Effector memory CD8-positive, alpha-beta T cell (primary cell): Measurements from ENCODE around the gene MBL2.

Experiments
- ATAC-seq: fragments of 150-1000 bp; cut with Tn5 transposase; replicated peaks from 2 replicates; pipeline ENCODE4 v1.10.0; 2021; ENCODE audit warnings: mild to moderate bottlenecking, moderate library complexity
- DNase-seq, 3 experiments: peaks; one replicate each; pipeline ENCODE4 v3.0.0; 2021
- H3K27ac Mint-ChIP-seq, 2 donors: one replicate each; pipeline ENCODE4 v1.8.0; 2022; ENCODE audit warnings: mild to moderate bottlenecking in 2 of 2, mixed read lengths in 2 of 2, moderate library complexity in 2 of 2
- H3K27me3 Mint-ChIP-seq, 2 donors: one replicate each; pipeline ENCODE4 v1.8.0; 2022; ENCODE audit warnings: mixed read lengths in 2 of 2
- H3K36me3 Mint-ChIP-seq: one replicate; pipeline ENCODE4 v1.8.0; 2022; ENCODE audit warnings: mild to moderate bottlenecking, moderate library complexity, mixed read lengths; ENCODE audit not compliant: insufficient read depth
- H3K4me1 Mint-ChIP-seq, 2 donors: one replicate each; pipeline ENCODE4 v1.8.0; 2022; ENCODE audit warnings: low read depth in 2 of 2, mixed read lengths in 2 of 2
- H3K4me3 Mint-ChIP-seq, 2 donors: one replicate each; pipeline ENCODE4 v1.8.0; 2022; ENCODE audit warnings: mild to moderate bottlenecking in 2 of 2, mixed read lengths in 2 of 2, moderate library complexity in 2 of 2
- H3K9me3 Mint-ChIP-seq, 2 donors: one replicate each; pipeline ENCODE4 v1.8.0; 2022; ENCODE audit warnings: mixed read lengths in 2 of 2

Gene MBL2

GRCh38 chr10:52759154-52759553 is 13.4 kb downstream of the MBL2 start:
- DNase-seq (no peak), ATAC-seq (no peak)
- no peaks in the 10 kb centered on the region for H3K36me3 Mint-ChIP-seq
- H3K4me3 Mint-ChIP-seq, result no peak overlapping the region
- no peaks in the 10 kb centered on the region for H3K27me3 Mint-ChIP-seq
- H3K9me3 Mint-ChIP-seq, result peaks cover 19 to 27% of the 10 kb centered on the region in 2 donors
- H3K27ac Mint-ChIP-seq, result no peak overlapping the region
- H3K4me1 Mint-ChIP-seq, result no peaks in the 10 kb centered on the region

- no peak overlapping the region for H3K27ac Mint-ChIP-seq
- no peak overlapping the region for H3K4me3 Mint-ChIP-seq
- ATAC-seq (no peak), DNase-seq (no peak)
- peaks cover 19 to 27% of the 10 kb centered on the region in 2 donors for H3K9me3 Mint-ChIP-seq
- no peaks in the 10 kb centered on the region for H3K36me3 Mint-ChIP-seq
- H3K4me1 Mint-ChIP-seq, result no peaks in the 10 kb centered on the region
- no peaks in the 10 kb centered on the region for H3K27me3 Mint-ChIP-seq
Measured at GRCh38 chr10:52758406-52758805, 14.2 kb downstream of the MBL2 start.

- Mint-ChIP-seq H3K4me3 (no peak overlapping the region), H3K9me3 (peaks cover 19 to 27% of the 10 kb centered on the region in 2 donors)
Measured at GRCh38 chr10:52757773-52758172, 14.8 kb downstream of the MBL2 start.

GRCh38 chr10:52756966-52757365 is 15.6 kb downstream of the MBL2 start:
- H3K36me3 Mint-ChIP-seq, result no peaks in the 10 kb centered on the region
- H3K4me3 Mint-ChIP-seq, result no peak overlapping the region
- H3K27me3 Mint-ChIP-seq, result no peaks in the 10 kb centered on the region
- H3K9me3 Mint-ChIP-seq, result peaks cover 17 to 27% of the 10 kb centered on the region in 2 donors
- ATAC-seq (no peak), DNase-seq (no peak)
- no peaks in the 10 kb centered on the region for H3K4me1 Mint-ChIP-seq
- H3K27ac Mint-ChIP-seq, result no peak overlapping the region

More at GRCh38 chr10:52757773-52758172, 14.8 kb downstream of the MBL2 start:
- no peaks in the 10 kb centered on the region for H3K36me3 Mint-ChIP-seq
- no peaks in the 10 kb centered on the region for H3K27me3 Mint-ChIP-seq
- no peak for DNase-seq
- H3K27ac Mint-ChIP-seq, result no peak overlapping the region
- no peak for ATAC-seq
- no peaks in the 10 kb centered on the region for H3K4me1 Mint-ChIP-seq

- DNase-seq (no peak), ATAC-seq (no peak)
- no peaks in the 10 kb centered on the region for H3K36me3 Mint-ChIP-seq
- H3K4me1 Mint-ChIP-seq, result no peaks in the 10 kb centered on the region
- H3K27me3 Mint-ChIP-seq, result no peaks in the 10 kb centered on the region
- H3K9me3 Mint-ChIP-seq, result peaks cover 15 to 20% of the 10 kb centered on the region in 2 donors
- H3K4me3 Mint-ChIP-seq, result no peak overlapping the region
- H3K27ac Mint-ChIP-seq, result no peak overlapping the region
Measured at GRCh38 chr10:52756295-52756694, 16.3 kb downstream of the MBL2 start.

GRCh38 chr10:52755297-52756062 is 17.1 kb downstream of the MBL2 start:
- ATAC-seq, result no peak
- no peak overlapping the region for H3K27ac Mint-ChIP-seq
- H3K4me3 Mint-ChIP-seq, result no peak overlapping the region
- peaks cover 12 to 16% of the 10 kb centered on the region in 2 donors for H3K9me3 Mint-ChIP-seq
- H3K4me1 Mint-ChIP-seq, result no peaks in the 10 kb centered on the region
- DNase-seq, result no peak
- no peaks in the 10 kb centered on the region for H3K36me3 Mint-ChIP-seq
- H3K27me3 Mint-ChIP-seq, result no peaks in the 10 kb centered on the region

GRCh38 chr10:52752801-52753445 is 19.7 kb downstream of the MBL2 start:
- DNase-seq, result no peak
- Mint-ChIP-seq H3K9me3 (peaks cover 16 to 20% of the 10 kb centered on the region in 2 donors), H3K36me3 (no peaks in the 10 kb centered on the region), H3K27me3 (no peaks in the 10 kb centered on the region), H3K27ac (no peak overlapping the region), H3K4me1 (no peaks in the 10 kb centered on the region), H3K4me3 (no peak overlapping the region)
- no peak for ATAC-seq

GRCh38 chr10:52752261-52752660 is 20.3 kb downstream of the MBL2 start:
- Mint-ChIP-seq H3K4me3 (no peak overlapping the region), H3K27me3 (no peaks in the 10 kb centered on the region), H3K36me3 (no peaks in the 10 kb centered on the region), H3K27ac (no peak overlapping the region), H3K9me3 (peaks cover 13 to 18% of the 10 kb centered on the region in 2 donors), H3K4me1 (no peaks in the 10 kb centered on the region)
- ATAC-seq, result no peak
- DNase-seq, result no peak

- H3K36me3 Mint-ChIP-seq, result no peaks in the 10 kb centered on the region
- H3K4me1 Mint-ChIP-seq, result no peaks in the 10 kb centered on the region
- no peak for DNase-seq
- no peak overlapping the region for H3K4me3 Mint-ChIP-seq
- peaks cover 7 to 11% of the 10 kb centered on the region in 2 donors for H3K9me3 Mint-ChIP-seq
- H3K27ac Mint-ChIP-seq, result no peak overlapping the region
- H3K27me3 Mint-ChIP-seq, result no peaks in the 10 kb centered on the region
- no peak for ATAC-seq
Measured at GRCh38 chr10:52751337-52751736, 21.2 kb downstream of the MBL2 start.

- peaks cover 11 to 13% of the 10 kb centered on the region in 2 donors for H3K9me3 Mint-ChIP-seq
- H3K27me3 Mint-ChIP-seq, result no peaks in the 10 kb centered on the region
- no peak overlapping the region for H3K27ac Mint-ChIP-seq
- H3K36me3 Mint-ChIP-seq, result no peaks in the 10 kb centered on the region
- no peaks in the 10 kb centered on the region for H3K4me1 Mint-ChIP-seq
- H3K4me3 Mint-ChIP-seq, result no peak overlapping the region
- ATAC-seq, result no peak
- no peak for DNase-seq
Measured at GRCh38 chr10:52750629-52751028, 22.0 kb downstream of the MBL2 start.

GRCh38 chr10:52747694-52748093 is 24.9 kb downstream of the MBL2 start:
- H3K4me1 Mint-ChIP-seq, result no peaks in the 10 kb centered on the region
- peaks cover 13 to 18% of the 10 kb centered on the region in 2 donors for H3K9me3 Mint-ChIP-seq
- H3K36me3 Mint-ChIP-seq, result no peaks in the 10 kb centered on the region
- no peaks in the 10 kb centered on the region for H3K27me3 Mint-ChIP-seq
- DNase-seq (no peak), ATAC-seq (no peak)
- H3K4me3 Mint-ChIP-seq, result no peak overlapping the region
- no peak overlapping the region for H3K27ac Mint-ChIP-seq

- no peak for ATAC-seq
- no peaks in the 10 kb centered on the region for H3K4me1 Mint-ChIP-seq
- H3K27ac Mint-ChIP-seq, result no peak overlapping the region
- DNase-seq, result no peak
- H3K27me3 Mint-ChIP-seq, result no peaks in the 10 kb centered on the region
- peaks cover 12 to 14% of the 10 kb centered on the region in 2 donors for H3K9me3 Mint-ChIP-seq
- H3K4me3 Mint-ChIP-seq, result no peak overlapping the region
- no peaks in the 10 kb centered on the region for H3K36me3 Mint-ChIP-seq
Measured at GRCh38 chr10:52746169-52746568, 26.4 kb downstream of the MBL2 start.

GRCh38 chr10:52744057-52744805 is 28.4 kb downstream of the MBL2 start:
- ATAC-seq, result no peak
- Mint-ChIP-seq H3K27me3 (no peaks in the 10 kb centered on the region), H3K4me3 (no peak overlapping the region), H3K9me3 (peaks cover 12% of the 10 kb centered on the region in 2 donors), H3K36me3 (no peaks in the 10 kb centered on the region), H3K27ac (no peak overlapping the region), H3K4me1 (no peaks in the 10 kb centered on the region)
- no peak for DNase-seq
